ENCODE data around the gene SP5. TPM values are rescaled to one million over a fixed set of nuclear protein-coding genes. Genes with fewer than 3 reads are reported as not detected.
A peak's percentile ranks its signal among the peaks of the same experiment; 100 is the strongest.

The SP5 gene
- total and polyA plus RNA-seq, 10 of the 15 experiments (the other 5 are each of a cell fraction or from before 2014, with no cell fraction given) = not detected

DNA sequence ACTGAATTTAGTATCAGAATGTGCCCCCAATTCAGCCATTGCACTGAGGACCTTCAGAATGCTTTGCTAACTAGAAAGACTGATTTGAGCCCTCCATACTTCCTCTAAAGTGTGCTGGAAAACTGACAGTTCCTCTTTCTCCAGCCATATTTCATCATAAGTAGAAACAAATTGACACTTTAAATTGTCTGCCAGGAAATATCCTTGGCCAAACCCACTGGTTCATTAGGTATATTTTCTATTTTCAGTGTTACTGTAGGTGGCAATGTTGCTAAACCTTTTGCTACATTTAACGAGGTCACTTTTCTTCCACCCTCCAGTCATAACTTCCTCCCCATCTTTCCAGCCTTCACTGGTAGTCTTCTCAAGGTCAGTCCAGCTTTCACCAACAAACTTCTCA lies 21.5 kb downstream of the SP5 start (continued):
- TF ChIP-seq, protein P1, sequence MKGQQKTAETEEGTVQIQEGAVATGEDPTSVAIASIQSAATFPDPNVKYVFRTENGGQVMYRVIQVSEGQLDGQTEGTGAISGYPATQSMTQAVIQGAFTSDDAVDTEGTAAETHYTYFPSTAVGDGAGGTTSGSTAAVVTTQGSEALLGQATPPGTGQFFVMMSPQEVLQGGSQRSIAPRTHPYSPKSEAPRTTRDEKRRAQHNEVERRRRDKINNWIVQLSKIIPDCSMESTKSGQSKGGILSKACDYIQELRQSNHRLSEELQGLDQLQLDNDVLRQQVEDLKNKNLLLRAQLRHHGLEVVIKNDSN (IDR thresholded peaks at IDR 0.05; ENCODE audit: borderline replicate concordance, extremely low read length, insufficient read depth, low read depth, low read length) = no peak
- peak; percentile 6; the same call in 1 of the 2 replicates for TF ChIP-seq SMC3 (IDR thresholded peaks at IDR 0.05; ENCODE audit: borderline replicate concordance, low read length)
- TF ChIP-seq IRF4 (IDR thresholded peaks at IDR 0.05; ENCODE audit: low read depth, low read length) = no peak
- TF ChIP-seq ZNF274 (IDR thresholded peaks at IDR 0.05; ENCODE audit: insufficient read depth, insufficient read length) = no peak
- TF ChIP-seq, protein P2, sequence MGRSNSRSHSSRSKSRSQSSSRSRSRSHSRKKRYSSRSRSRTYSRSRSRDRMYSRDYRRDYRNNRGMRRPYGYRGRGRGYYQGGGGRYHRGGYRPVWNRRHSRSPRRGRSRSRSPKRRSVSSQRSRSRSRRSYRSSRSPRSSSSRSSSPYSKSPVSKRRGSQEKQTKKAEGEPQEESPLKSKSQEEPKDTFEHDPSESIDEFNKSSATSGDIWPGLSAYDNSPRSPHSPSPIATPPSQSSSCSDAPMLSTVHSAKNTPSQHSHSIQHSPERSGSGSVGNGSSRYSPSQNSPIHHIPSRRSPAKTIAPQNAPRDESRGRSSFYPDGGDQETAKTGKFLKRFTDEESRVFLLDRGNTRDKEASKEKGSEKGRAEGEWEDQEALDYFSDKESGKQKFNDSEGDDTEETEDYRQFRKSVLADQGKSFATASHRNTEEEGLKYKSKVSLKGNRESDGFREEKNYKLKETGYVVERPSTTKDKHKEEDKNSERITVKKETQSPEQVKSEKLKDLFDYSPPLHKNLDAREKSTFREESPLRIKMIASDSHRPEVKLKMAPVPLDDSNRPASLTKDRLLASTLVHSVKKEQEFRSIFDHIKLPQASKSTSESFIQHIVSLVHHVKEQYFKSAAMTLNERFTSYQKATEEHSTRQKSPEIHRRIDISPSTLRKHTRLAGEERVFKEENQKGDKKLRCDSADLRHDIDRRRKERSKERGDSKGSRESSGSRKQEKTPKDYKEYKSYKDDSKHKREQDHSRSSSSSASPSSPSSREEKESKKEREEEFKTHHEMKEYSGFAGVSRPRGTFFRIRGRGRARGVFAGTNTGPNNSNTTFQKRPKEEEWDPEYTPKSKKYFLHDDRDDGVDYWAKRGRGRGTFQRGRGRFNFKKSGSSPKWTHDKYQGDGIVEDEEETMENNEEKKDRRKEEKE (IDR thresholded peaks at IDR 0.05) = no peak
- TF ChIP-seq, protein P3, sequence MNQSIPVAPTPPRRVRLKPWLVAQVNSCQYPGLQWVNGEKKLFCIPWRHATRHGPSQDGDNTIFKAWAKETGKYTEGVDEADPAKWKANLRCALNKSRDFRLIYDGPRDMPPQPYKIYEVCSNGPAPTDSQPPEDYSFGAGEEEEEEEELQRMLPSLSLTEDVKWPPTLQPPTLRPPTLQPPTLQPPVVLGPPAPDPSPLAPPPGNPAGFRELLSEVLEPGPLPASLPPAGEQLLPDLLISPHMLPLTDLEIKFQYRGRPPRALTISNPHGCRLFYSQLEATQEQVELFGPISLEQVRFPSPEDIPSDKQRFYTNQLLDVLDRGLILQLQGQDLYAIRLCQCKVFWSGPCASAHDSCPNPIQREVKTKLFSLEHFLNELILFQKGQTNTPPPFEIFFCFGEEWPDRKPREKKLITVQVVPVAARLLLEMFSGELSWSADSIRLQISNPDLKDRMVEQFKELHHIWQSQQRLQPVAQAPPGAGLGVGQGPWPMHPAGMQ (IDR thresholded peaks at IDR 0.05; ENCODE audit: borderline replicate concordance) = no peak
- no peak for TF ChIP-seq EZH2 (IDR thresholded peaks at IDR 0.05; ENCODE audit: borderline replicate concordance, control insufficient read depth, low read depth, low read length)
- no peak for TF ChIP-seq SMAD5 (IDR thresholded peaks at IDR 0.05; ENCODE audit: low read depth)
- no peak for TF ChIP-seq EED (IDR thresholded peaks at IDR 0.05; ENCODE audit: low read depth)
- TF ChIP-seq, protein P4, sequence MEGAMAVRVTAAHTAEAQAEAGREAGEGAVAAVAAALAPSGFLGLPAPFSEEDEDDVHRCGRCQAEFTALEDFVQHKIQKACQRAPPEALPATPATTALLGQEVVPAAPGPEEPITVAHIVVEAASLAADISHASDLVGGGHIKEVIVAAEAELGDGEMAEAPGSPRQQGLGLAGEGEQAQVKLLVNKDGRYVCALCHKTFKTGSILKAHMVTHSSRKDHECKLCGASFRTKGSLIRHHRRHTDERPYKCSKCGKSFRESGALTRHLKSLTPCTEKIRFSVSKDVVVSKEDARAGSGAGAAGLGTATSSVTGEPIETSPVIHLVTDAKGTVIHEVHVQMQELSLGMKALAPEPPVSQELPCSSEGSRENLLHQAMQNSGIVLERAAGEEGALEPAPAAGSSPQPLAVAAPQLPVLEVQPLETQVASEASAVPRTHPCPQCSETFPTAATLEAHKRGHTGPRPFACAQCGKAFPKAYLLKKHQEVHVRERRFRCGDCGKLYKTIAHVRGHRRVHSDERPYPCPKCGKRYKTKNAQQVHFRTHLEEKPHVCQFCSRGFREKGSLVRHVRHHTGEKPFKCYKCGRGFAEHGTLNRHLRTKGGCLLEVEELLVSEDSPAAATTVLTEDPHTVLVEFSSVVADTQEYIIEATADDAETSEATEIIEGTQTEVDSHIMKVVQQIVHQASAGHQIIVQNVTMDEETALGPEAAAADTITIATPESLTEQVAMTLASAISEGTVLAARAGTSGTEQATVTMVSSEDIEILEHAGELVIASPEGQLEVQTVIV (IDR thresholded peaks at IDR 0.05; ENCODE audit: borderline replicate concordance, partially characterized antibody) = no peak
- TF ChIP-seq, protein P5, sequence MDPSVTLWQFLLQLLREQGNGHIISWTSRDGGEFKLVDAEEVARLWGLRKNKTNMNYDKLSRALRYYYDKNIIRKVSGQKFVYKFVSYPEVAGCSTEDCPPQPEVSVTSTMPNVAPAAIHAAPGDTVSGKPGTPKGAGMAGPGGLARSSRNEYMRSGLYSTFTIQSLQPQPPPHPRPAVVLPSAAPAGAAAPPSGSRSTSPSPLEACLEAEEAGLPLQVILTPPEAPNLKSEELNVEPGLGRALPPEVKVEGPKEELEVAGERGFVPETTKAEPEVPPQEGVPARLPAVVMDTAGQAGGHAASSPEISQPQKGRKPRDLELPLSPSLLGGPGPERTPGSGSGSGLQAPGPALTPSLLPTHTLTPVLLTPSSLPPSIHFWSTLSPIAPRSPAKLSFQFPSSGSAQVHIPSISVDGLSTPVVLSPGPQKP (IDR thresholded peaks at IDR 0.05; ENCODE audit: low read depth, low read length) = no peak

All from GM12878 (cell line).